GM19023 (cell line): Measurements from ENCODE around the gene SH2D4B.

ENCODE experiments used
- ATAC-seq: cut with Tn5 transposase; IDR thresholded peaks from one replicate; pipeline ENCODE4 v1.9.1; 2021; ENCODE audit warnings: mild to moderate bottlenecking, moderate library complexity; ENCODE audit not compliant: unreplicated experiment

The SH2D4B gene

GRCh38 chr10:80674809-80675208 lies 137.1 kb downstream of the SH2D4B start:
- no peak for ATAC-seq

GRCh38 chr10:80681142-80681541 lies 143.4 kb downstream of the SH2D4B start:
- ATAC-seq: no peak

- ATAC-seq: no peak
These were observed 146.6 kb downstream of the SH2D4B start for GRCh38 chr10:80684259-80684658.

- ATAC-seq: no peak
These were observed 147.7 kb downstream of the SH2D4B start for GRCh38 chr10:80685355-80685754.

GRCh38 chr10:80686734-80687475 lies 149.2 kb downstream of the SH2D4B start:
- no peak for ATAC-seq

GRCh38 chr10:80687476-80687789 lies 149.7 kb downstream of the SH2D4B start:
- ATAC-seq: no peak

GRCh38 chr10:80690434-80690833 lies 152.7 kb downstream of the SH2D4B start:
- ATAC-seq: no peak

- ATAC-seq: no peak
These were observed 153.7 kb downstream of the SH2D4B start for GRCh38 chr10:80691441-80691840.

- no peak for ATAC-seq
These were observed 155.9 kb downstream of the SH2D4B start for GRCh38 chr10:80693565-80693964.

GRCh38 chr10:80694930-80695329 lies 157.2 kb downstream of the SH2D4B start:
- ATAC-seq: no peak
